Measurements from ENCODE around the gene TYSND1.
"Not testable (repeated sequence)": the region's sequence is repeated elsewhere in the genome, so short reads cannot be mapped to it uniquely, and the experiment has no call there.

TYSND1 gene

DNA sequence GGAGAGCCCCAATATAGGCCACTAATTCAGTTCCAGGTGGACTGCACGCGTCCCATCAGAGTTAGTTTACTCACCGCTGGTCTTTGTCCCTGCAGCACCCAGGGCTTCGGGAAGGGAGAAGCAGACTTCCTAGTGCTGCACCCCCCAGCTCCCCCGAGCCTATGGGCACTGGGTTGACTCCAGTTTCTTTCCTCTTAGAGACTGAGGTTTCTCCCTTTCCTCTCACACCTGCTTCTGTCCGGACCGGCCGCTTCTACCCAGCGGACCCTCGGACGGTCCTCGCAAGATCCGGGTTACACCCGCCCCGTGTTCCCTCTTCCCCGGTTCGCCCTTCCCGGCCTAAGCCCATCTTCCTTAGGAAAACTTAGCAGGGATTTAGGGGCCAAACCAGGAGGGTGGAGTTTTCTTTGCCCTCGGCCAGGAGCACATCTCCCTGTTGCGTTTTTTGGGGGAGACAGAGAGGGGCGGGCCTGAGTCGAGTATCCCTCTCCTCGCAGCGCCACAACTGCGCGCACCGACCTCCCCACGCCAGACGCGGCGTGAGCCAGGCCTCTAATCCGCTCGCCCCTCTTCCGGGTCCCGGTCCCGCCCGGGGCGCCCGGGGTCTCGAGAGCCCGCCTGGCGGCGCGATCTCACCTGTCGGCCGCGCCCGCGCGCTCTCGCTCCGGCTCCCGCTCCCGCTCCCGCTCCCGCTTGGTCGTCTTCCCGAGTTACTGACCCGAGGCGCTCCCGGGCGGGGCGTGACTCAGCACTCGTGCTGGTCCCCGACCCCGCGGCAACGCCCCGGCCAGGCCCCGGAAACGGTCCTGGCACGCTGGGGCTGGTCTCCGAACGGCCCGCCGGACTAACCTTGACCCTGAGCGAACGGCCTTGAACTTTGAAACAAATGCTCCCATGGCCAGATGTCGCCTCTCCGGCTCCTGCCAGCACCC is 14.1 kb downstream of the TYSND1 start, which contains the start of gene AIFM2:
TSS of gene AIFM2 (minus strand) at position 728 of the 932 bp plus-strand sequence. CDS start 8,741 bp downstream, outside the sequence.
- DNase-seq (ENCODE audit: low spot score) = peak; percentile 78

DNA sequence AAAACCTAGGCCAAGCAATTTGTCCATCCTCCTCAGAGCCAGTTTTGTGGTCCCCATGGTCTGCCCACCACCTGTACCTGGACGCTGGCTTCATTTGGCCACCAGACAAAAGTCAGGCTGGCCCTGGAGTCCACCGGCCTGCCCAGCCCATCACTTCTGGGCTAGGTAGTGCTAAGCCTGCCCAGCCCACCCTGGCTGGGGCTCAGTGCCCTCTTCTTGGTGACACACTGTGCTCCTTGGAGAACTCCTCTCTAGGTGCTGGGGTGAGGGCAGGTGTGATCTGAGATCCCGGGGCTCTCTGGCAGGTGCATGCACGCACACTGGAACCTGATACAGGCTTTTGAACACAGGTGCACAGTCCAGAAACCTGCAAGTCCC is 15.0 kb downstream of the TYSND1 start:
- no peak for DNase-seq (ENCODE audit: low spot score)

DNA sequence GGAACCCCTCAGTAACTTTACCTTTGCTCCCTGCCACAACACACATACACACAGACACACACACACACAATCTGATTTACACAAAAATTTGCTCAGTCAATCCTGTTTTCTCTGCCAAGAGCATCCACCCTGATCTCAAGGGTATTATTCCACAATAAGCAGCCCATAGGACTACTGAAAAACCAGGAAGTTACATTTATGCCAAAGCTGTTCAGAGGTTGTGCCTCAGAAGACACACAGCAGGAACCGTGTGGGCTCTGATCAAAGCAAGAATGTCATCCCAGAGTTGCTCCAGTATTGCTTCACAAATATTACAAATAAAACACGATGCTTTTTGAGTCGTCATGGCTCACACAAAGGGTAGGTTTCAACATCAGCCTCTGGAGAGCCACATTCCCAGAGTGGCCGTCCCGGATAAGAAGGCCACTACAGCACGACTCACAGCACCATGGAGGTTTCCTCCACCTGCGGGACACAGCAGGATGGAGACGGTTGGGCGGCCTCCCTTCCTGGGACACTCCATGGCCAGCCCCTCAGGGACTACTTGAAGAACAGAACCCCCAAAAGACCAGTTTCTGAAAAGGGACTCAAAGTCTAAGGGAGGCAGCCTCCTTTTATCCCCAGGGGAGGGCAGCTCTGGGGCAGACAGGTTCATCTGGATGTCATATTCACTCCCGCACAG is 15.5 kb downstream of the TYSND1 start:
- peak; percentile 25 for DNase-seq (ENCODE audit: low spot score)

DNA sequence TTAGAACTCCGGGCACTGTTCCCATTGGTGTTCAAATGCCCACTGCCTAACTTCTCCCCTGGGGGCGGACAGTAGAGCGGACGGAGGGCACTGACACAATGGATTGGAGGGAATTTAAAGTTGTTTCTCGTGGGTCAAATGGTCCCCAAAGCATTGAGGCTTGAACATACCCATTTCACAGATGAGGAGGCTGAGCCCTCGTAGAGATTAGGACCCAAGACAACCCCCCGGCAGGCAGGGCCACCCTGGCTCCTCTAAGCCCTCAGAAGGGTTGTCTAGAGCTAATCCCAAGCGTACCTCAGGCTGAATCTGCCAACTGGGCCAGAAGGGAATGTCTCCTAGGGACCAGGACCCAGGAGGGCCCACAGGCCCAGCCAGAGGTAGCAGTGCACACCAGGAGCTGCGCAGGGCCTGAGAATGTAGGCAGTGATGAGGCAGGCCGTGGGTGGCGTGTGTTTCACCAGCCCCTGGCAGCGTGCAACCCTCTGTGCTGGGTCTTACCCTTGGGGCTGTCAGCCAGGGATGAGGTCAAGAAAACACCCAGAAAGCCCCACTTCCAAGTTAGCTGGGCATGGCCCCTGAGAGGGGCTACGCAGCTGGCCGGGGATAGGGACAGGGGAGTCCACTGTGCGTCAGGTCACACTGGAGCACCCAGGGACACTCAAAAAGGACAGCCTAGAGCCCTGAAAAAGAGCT is 19.7 kb downstream of the TYSND1 start:
- no peak for DNase-seq (ENCODE audit: low spot score)

DNA sequence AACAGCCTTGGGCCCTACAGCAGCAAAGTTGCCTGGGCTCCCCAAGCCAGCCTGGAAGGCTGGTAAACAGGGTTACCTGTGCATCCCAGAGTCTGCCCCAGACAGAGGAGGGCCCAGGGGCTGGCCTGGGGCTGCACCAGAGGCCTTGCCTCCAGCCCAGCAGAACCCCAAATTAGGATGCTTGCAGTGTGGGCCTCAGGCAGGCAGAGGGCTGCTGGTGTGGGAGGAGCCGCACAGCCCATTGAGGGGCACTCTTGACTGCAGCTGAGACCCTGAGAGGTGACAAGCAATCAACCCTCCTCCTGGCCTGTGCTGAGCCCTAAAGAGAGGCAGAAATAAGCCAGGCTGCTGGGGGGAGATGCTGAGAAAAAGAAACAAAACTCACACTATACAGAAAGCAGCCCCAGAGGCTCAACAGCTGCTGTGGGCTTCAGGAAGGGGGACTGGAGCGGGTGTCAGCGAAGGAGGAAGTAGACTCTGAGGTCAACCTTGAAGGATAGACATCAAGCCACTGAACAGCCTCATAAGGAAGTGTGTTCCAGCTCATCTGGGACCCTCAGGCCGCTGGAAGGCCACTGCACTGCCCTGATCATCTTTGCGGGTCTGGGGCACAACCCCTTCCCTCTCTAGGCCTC is 20.5 kb downstream of the TYSND1 start:
- DNase-seq (ENCODE audit: low spot score) = no peak

DNA sequence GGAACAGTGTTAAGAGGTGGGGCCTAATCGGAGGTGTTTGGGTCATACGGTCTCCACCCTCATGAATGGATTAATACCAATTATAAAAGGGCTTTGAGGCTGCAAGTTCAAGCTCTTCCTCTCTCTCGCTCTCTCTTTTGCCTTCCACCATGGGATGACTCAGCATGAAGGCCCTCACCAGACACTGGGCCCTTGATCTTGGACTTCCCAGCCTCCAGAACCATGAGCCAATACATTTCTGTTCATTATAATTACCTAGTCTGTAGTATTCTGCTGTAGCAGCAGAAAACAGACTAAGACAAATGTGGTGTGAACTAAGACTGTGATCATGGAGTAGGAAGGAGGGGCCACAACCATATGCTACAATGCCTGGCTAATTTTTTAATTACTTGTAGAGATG is 21.6 kb downstream of the TYSND1 start:
- no peak for DNase-seq (ENCODE audit: low spot score)

DNA sequence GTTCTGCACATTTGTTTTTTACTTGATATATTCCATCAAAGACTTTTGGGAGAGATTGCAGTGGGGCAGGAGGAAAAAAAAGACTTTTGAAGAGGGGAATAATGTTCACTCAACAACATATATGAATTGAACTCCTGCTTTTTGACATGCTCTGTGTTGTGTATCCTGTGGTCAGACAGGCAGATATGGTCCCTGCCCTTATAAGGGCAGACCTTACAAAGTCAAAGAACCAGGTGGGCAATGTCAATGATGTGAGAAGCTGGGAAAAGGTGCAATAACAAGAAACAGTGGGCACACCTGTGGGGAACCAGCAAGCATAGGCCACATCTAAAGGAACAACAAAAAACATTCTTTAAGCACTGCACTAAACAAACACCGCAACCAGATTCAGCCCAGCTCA is 22.1 kb downstream of the TYSND1 start:
- DNase-seq (ENCODE audit: low spot score) = no peak

DNA sequence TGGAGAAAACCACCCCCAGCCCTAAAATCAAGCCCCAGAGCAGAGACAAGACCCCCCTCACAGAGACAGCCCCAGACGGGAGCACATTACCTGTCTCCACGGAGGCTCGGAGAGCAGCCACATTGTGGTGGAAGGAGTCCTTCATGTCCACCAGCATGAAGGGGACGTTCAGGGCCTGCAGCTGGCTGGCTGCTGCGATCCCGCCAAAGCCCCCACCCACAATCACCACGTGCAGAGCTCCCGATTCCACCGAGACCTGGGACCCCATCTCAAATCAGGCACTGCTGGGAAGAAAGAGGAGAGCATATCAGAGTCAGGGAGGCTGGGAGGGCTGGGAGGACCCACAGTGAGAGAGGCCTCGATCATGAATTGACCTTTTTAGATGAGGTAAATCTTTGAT is 22.7 kb downstream of the TYSND1 start:
- no peak for DNase-seq (ENCODE audit: low spot score)

DNA sequence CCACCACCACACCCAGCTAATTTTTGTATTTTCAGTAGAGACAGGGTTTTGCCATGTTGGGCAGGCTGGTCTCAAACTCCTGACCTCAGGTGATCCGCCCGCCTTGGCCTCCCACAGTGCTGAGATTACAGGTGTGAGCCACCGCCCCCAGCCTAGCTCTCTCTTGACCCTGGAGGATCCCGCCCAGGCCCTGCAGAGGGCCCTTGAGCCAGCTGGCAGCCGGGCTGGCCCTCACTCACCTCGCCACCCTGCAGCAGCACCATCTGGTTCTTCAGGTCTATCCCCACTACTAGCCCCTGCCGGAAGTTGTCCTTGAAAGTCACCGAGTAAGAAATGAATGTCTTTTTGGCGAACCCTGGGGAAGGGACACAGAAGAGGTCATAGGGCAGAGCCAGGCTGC is 23.3 kb downstream of the TYSND1 start:
- not testable (repeated sequence) for DNase-seq (ENCODE audit: low spot score)

DNA sequence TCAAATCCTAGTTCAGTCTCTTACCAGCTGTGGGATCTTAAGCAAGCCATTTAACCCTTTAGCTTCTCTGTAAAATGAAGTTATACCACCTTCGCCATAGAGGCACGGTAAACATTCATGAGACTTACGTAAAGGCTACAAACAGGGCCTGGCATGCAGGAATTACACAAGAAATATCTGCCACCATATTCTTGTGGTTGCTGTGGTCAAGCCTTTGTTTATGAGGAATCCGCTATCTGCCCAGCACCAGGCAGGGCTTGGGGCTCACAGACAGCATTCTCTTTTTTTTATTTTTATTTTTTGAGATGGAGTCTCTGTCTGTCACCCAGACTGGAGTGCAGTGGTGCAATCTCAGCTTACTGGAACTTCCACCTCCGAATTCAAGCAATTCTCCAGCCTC is 23.8 kb downstream of the TYSND1 start:
- no peak for DNase-seq (ENCODE audit: low spot score)

DNA sequence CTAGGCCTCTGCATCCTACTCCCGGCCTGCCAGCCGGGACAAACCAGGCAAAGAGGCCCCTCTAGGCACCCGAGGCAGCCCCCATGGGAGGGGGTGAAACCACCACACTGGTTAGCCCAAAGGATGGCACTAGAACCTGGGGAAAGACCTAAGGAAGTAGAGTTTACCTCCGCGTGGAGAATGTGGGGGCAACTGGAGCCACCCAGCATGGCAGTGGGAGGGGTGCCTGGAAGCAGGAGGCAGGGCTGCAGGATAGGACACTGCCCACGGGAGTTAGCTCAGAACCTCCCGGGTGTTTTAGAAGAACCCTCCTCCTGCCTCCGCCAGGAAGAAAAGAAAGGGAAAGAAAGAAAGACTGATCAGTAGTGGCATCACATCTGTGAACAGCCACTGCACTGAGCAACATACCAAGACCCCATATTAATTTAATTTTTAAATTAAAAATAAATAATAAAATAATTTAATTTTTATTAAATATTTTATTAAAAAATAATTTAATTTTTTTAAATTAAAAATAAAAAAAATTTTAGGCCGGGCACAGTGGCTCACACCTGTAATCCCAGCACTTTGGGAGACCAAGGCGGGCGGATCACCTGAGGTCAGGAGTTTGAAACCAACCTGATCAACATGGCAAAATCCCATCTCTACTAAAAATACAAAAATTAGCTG is 25.1 kb downstream of the TYSND1 start:
- DNase-seq (ENCODE audit: low spot score) = no peak

DNA sequence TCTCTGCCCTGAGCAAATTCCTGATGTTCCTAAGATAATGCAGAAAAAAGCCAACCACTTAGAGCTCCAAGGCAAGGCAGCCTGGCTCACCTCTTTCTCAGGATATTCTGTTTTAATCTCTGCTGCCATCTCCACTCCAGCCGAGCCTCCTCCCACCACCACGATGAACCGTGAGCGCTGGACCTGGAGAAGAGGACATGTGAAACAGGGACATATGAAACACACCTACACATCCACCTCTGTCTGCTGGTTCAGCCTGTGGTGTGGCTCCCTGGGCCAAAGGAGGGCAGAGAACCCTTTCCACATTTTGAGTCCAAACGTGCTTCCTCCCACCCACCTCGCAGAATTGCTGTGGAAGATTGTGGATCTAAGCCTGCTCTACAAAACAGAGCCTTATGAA is 26.1 kb downstream of the TYSND1 start:
- no peak for DNase-seq (ENCODE audit: low spot score)

DNA sequence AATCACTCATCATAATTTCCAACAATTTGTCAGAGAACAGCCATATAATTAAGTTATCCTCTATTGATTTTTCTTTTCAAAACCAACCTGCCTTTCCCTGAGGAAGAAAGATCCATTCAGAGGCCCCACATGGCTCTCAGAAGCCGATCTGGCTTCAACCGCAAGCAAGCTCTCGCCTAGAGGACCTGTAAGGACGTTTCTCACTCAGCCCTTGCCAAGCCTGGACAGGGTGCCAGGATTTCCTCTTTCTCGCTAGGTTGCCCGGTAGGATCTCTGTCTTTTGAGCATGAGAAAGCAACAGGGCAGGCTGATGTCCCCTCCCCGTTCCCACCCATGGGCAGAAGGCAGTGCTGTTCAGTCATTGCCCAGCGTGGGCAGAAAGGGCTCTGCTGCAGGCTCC is 26.9 kb downstream of the TYSND1 start:
- DNase-seq (ENCODE audit: low spot score) = no peak

DNA sequence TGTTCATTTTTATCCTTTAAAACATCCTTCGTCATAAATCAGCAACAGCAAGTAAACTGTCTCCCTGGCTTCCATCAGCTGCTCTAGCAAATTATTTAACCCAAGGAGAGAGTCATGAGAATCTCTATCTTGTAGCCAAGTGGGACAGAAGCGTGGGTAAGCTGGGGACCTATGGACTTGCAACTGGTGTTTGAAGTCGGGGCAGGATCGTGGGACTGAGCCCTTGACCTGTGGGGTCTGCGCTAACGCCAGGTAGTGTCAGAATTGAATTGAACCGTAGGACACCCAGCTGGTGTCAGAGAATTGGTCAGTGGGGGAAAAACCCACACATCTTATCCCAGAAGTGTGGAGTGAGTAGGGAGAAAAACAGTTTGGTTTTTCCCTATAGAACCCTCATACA is 27.3 kb downstream of the TYSND1 start:
- DNase-seq (ENCODE audit: low spot score) = no peak

DNA sequence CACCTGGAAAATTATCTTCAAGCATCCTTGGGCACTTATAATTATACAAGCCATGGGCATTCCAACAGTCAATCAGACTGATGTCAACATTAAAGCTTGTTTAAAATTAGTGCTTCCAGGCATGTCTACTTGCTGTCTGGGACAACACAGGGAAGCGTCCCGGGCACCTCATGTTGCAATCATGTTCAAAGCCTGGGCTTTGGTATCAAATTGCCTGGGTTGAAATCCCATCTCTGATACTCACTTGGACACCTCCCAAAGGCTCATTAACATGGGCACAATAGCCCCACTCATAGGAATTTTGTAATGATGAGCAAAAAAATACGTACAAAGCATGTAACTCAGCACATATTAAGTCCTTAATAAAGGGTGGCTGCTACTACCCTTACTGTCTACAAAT is 28.3 kb downstream of the TYSND1 start:
- DNase-seq (ENCODE audit: low spot score) = no peak

DNA sequence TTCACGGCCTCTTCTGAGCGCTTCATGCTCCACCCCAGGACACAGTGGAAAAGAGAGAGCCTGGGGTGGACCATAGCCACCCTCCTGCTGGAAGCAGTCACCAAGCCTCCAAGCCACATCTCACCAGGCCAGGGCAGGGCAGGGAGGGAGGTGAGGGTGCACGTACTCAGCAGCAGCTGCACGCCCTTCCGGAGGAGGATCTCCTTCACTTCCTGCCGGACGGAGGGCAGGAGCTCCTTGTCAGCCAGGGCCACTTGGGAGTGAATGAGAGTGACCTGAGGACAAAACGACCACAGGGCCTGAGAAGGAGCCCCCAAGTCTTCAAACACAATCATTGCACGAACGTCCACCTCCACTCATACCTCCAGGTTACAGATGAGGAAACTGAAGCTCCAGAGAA is 28.9 kb downstream of the TYSND1 start:
- DNase-seq (ENCODE audit: low spot score) = no peak

DNA sequence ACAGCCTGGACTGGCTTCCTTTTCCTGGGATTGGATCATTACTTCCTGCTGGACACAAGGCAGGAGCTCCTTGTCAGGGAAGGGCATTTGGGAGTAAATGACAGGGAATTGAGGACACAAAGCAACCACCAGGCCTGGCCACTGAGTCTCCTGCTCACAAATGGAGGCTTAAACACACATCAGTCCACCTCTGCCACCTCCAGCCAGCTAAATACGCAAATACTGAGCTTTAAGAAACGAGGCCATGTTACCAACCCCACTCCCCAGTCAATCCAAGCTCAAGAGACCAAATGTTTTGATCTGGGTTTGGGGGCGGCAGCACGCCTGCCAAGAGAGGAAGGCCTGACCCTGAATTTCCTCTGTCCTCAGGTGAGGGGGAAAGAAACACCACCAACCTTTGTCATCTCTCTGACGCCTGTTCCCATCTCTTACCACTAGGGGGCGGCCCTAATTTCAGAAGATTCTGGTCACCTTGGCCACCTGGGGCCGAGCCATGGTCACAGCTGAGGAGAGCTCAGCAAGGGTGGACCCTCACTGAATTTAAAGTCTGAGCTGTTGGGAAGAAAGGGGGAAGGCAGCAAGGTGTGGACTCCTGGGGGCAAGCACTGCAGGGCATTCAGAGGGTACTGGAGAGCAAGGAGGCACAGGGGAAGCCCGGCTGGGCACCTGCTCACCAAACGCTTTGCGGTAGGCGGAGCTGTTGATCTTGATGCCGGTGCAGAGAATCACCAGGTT is 30.4 kb downstream of the TYSND1 start:
- DNase-seq (ENCODE audit: low spot score) = peak; percentile 52

DNA sequence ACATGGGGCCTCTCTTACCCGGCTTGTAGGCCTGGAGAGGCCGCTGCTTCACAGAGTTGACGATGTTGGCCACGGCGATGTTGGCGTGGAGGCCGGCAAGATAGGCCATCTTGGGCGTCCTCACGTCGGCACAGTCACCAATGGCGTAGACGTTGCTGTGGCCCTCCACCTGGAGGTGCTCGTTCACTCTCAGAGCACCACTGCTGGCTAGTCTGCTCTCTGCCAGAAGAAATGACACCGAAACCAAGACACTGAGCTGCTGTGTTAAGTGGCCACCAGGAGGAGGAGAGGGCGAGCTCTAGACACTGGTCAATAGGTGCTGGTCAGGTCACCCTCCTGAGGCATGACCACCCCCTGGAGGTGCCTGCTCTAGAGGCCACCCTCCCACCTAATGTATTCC is 31.6 kb downstream of the TYSND1 start:
- DNase-seq (ENCODE audit: low spot score) = no peak

DNA sequence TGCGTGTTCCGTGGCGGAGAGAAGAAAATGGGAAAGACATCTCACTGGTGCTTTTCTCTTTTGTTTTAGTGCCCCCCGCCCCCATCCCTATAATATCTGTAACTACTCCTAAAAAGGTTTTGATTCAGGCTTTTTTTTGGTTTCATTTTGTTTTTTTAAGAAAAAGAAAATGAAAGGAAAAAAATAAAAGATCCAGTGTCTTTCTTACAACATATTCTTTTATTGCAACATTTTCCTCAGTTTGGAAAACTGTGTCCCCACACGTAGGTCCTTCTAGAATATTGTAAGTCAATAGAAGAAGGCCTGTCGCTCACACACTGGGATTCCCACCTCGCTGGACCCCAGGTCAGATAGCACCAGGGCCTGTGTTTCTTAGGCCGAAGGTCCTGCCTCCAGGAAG is 34.4 kb downstream of the TYSND1 start:
- no peak for DNase-seq (ENCODE audit: low spot score)

DNA sequence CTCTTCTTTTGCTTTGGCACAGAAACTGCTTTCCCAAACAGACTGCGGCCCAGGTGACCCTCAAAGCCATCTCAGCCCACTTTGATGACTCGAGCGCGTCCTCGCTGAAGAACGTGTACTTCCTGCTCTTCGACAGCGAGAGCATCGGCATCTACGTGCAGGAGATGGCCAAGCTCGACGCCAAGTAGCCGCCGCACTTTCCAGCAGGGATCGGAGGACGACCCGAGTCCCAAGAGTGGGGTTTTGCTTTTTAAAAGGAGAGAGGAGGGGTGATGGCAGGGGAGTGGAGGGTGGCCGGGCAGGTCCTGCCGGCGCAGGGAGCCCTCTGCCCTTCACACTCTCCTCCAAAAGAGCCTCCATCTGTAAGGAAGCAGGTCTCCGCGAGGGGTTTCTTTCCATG is 35.0 kb downstream of the TYSND1 start:
- no peak for DNase-seq (ENCODE audit: low spot score)

Measured in HuH-7.5 (cell line).